GM12878 (cell line): ENCODE results near the gene SOSTDC1. TPM values are rescaled to one million over a fixed set of nuclear protein-coding genes. Genes with fewer than 3 reads are reported as not detected.

ENCODE experiments used
- IKZF2 ChIP-seq, 2 experiments: fragments of 450-650 bp; IDR thresholded peaks; 2 replicates each; pipeline ENCODE4 v1.6.1; 2017; ENCODE audit warnings: mild to moderate bottlenecking in 2 of 2, moderate library complexity in 2 of 2
- LARP7 ChIP-seq: fragments of 450-650 bp; IDR thresholded peaks from 2 replicates; pipeline ENCODE4 v1.6.1; 2017; ENCODE audit warnings: mild to moderate bottlenecking
- MYB ChIP-seq: fragments of 150-350 bp; IDR thresholded peaks from 2 replicates; pipeline ENCODE4 v1.6.1; 2014; ENCODE audit warnings: mild to moderate bottlenecking, low read depth, low read length, borderline replicate concordance
- POU2F2 ChIP-seq: IDR thresholded peaks from 3 replicates; pipeline ENCODE4 v1.6.1; 2011; ENCODE audit warnings: low read depth, mild to moderate bottlenecking, low read length, borderline replicate concordance
- RBBP5 ChIP-seq: fragments of 200-600 bp; sonication (generic); conservative IDR thresholded peaks from 2 replicates; pipeline ENCODE4 v1.6.1; 2016
- TCF7 ChIP-seq: IDR thresholded peaks from 2 replicates; pipeline ENCODE4 v1.6.1; 2014; ENCODE audit warnings: antibody characterized with exemption, borderline replicate concordance
- polyA plus RNA-seq, 11 experiments: library from polyadenylated mRNA; depleted of rRNA in 4 of 11; unstranded in 6 of 11; stranded (reverse) in 5 of 11; fragments of >200 nt; fragmentation: Nextera tagmentation in 4 of 11; fragmentation: Illumina TruSeq in 1 of 11; extraction: Ambion mirVana in 4 of 11; extraction: Trizol in 1 of 11; gene quantifications; 1 replicate in 1 of 11; 2 replicates in 10 of 11; pipeline versions ENCODE4 v1.2.1 to v1.2.3, GENCODE V29; 2011 to 2016; ENCODE audit warnings: inconsistent platforms in 2 of 11, missing spikeins in 2 of 11, low read depth in 1 of 11
- total RNA-seq, 4 experiments: library from RNA; depleted of rRNA in 3 of 4; stranded (reverse); fragments of >200 nt in 3 of 4; fragmentation: Illumina TruSeq in 1 of 4; extraction: Trizol in 1 of 4; gene quantifications; 2 replicates each; pipeline versions ENCODE4 v1.2.1 to v1.2.3, GENCODE V29; 2013 to 2021
- TF ChIP-seq, protein P1 (sequence below): fragments of 450-650 bp; IDR thresholded peaks from 2 replicates; pipeline ENCODE4 v1.6.1; 2016; ENCODE audit warnings: mild to moderate bottlenecking, moderate library complexity, borderline replicate concordance
- TF ChIP-seq, protein P2 (sequence below): fragments of 150-350 bp; IDR thresholded peaks from 2 replicates; pipeline ENCODE4 v1.6.1; 2016; ENCODE audit warnings: low read depth, low read length
- TF ChIP-seq, protein P3 (sequence below): fragments of 450-650 bp; IDR thresholded peaks from 2 replicates; pipeline ENCODE4 v1.6.1; 2018; ENCODE audit warnings: mild to moderate bottlenecking, low read depth, moderate library complexity; ENCODE audit not compliant: partially characterized antibody
- TF ChIP-seq, protein P4 (sequence below): fragments of 450-650 bp; IDR thresholded peaks from 2 replicates; pipeline ENCODE4 v1.6.1; 2016; ENCODE audit warnings: mild to moderate bottlenecking
- TF ChIP-seq, protein P5 (sequence below): fragments of 450-650 bp; conservative IDR thresholded peaks from 2 replicates; pipeline ENCODE4 v1.6.1; 2017; ENCODE audit warnings: mild to moderate bottlenecking, moderate library complexity

The SOSTDC1 gene
- total and polyA plus RNA-seq, 10 of the 15 experiments (the other 5 are each of a cell fraction or from before 2014, with no cell fraction given), result not detected

DNA sequence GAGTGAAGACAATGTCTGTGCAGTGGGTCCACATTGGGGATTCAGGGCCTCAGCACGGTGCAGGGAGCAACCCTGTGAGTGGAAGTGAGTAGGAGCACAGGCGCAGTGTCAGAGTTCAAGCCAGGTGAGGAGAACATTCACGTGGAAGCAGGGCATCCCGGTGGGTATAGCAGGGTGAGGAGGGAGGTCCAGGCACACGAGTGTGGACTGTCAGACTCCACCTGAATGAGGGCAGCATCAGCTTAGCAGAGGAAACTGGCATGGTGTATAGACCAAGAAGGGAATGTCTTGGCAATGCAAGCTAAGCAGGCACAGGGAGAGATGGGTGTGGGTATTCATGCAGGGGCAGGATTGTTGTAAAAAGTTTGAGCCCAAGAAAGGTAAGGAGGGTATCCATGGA, 45.8 kb upstream of the SOSTDC1 start (continued):
- TF ChIP-seq, protein P1, sequence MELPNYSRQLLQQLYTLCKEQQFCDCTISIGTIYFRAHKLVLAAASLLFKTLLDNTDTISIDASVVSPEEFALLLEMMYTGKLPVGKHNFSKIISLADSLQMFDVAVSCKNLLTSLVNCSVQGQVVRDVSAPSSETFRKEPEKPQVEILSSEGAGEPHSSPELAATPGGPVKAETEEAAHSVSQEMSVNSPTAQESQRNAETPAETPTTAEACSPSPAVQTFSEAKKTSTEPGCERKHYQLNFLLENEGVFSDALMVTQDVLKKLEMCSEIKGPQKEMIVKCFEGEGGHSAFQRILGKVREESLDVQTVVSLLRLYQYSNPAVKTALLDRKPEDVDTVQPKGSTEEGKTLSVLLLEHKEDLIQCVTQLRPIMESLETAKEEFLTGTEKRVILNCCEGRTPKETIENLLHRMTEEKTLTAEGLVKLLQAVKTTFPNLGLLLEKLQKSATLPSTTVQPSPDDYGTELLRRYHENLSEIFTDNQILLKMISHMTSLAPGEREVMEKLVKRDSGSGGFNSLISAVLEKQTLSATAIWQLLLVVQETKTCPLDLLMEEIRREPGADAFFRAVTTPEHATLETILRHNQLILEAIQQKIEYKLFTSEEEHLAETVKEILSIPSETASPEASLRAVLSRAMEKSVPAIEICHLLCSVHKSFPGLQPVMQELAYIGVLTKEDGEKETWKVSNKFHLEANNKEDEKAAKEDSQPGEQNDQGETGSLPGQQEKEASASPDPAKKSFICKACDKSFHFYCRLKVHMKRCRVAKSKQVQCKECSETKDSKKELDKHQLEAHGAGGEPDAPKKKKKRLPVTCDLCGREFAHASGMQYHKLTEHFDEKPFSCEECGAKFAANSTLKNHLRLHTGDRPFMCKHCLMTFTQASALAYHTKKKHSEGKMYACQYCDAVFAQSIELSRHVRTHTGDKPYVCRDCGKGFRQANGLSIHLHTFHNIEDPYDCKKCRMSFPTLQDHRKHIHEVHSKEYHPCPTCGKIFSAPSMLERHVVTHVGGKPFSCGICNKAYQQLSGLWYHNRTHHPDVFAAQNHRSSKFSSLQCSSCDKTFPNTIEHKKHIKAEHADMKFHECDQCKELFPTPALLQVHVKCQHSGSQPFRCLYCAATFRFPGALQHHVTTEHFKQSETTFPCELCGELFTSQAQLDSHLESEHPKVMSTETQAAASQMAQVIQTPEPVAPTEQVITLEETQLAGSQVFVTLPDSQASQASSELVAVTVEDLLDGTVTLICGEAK, result no peak
- TF ChIP-seq, protein P2, sequence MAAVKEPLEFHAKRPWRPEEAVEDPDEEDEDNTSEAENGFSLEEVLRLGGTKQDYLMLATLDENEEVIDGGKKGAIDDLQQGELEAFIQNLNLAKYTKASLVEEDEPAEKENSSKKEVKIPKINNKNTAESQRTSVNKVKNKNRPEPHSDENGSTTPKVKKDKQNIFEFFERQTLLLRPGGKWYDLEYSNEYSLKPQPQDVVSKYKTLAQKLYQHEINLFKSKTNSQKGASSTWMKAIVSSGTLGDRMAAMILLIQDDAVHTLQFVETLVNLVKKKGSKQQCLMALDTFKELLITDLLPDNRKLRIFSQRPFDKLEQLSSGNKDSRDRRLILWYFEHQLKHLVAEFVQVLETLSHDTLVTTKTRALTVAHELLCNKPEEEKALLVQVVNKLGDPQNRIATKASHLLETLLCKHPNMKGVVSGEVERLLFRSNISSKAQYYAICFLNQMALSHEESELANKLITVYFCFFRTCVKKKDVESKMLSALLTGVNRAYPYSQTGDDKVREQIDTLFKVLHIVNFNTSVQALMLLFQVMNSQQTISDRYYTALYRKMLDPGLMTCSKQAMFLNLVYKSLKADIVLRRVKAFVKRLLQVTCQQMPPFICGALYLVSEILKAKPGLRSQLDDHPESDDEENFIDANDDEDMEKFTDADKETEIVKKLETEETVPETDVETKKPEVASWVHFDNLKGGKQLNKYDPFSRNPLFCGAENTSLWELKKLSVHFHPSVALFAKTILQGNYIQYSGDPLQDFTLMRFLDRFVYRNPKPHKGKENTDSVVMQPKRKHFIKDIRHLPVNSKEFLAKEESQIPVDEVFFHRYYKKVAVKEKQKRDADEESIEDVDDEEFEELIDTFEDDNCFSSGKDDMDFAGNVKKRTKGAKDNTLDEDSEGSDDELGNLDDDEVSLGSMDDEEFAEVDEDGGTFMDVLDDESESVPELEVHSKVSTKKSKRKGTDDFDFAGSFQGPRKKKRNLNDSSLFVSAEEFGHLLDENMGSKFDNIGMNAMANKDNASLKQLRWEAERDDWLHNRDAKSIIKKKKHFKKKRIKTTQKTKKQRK, result no peak
- TF ChIP-seq, protein P3, sequence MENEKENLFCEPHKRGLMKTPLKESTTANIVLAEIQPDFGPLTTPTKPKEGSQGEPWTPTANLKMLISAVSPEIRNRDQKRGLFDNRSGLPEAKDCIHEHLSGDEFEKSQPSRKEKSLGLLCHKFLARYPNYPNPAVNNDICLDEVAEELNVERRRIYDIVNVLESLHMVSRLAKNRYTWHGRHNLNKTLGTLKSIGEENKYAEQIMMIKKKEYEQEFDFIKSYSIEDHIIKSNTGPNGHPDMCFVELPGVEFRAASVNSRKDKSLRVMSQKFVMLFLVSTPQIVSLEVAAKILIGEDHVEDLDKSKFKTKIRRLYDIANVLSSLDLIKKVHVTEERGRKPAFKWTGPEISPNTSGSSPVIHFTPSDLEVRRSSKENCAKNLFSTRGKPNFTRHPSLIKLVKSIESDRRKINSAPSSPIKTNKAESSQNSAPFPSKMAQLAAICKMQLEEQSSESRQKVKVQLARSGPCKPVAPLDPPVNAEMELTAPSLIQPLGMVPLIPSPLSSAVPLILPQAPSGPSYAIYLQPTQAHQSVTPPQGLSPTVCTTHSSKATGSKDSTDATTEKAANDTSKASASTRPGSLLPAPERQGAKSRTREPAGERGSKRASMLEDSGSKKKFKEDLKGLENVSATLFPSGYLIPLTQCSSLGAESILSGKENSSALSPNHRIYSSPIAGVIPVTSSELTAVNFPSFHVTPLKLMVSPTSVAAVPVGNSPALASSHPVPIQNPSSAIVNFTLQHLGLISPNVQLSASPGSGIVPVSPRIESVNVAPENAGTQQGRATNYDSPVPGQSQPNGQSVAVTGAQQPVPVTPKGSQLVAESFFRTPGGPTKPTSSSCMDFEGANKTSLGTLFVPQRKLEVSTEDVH, result no peak
- no peak for TF ChIP-seq TCF7
- TF ChIP-seq, protein P4, sequence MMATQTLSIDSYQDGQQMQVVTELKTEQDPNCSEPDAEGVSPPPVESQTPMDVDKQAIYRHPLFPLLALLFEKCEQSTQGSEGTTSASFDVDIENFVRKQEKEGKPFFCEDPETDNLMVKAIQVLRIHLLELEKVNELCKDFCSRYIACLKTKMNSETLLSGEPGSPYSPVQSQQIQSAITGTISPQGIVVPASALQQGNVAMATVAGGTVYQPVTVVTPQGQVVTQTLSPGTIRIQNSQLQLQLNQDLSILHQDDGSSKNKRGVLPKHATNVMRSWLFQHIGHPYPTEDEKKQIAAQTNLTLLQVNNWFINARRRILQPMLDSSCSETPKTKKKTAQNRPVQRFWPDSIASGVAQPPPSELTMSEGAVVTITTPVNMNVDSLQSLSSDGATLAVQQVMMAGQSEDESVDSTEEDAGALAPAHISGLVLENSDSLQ, result no peak
- TF ChIP-seq RBBP5, result no peak
- TF ChIP-seq, protein P5, sequence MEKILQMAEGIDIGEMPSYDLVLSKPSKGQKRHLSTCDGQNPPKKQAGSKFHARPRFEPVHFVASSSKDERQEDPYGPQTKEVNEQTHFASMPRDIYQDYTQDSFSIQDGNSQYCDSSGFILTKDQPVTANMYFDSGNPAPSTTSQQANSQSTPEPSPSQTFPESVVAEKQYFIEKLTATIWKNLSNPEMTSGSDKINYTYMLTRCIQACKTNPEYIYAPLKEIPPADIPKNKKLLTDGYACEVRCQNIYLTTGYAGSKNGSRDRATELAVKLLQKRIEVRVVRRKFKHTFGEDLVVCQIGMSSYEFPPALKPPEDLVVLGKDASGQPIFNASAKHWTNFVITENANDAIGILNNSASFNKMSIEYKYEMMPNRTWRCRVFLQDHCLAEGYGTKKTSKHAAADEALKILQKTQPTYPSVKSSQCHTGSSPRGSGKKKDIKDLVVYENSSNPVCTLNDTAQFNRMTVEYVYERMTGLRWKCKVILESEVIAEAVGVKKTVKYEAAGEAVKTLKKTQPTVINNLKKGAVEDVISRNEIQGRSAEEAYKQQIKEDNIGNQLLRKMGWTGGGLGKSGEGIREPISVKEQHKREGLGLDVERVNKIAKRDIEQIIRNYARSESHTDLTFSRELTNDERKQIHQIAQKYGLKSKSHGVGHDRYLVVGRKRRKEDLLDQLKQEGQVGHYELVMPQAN, result no peak
- TF ChIP-seq MYB, result no peak
- no peak for TF ChIP-seq POU2F2
- TF ChIP-seq IKZF2 (IDR thresholded peaks at IDR 0.05), result no peak
- TF ChIP-seq LARP7, result no peak
- TF ChIP-seq, all 136 proteins: peak for 0
